Pons (tissue), 1 donor: ENCODE measurements around the gene LOXL4.

Experiments
- DNase-seq: peaks from one replicate; pipeline ENCODE4 v3.0.0-alpha.2; 2016; ENCODE audit warnings: low spot score

LOXL4 gene

DNA sequence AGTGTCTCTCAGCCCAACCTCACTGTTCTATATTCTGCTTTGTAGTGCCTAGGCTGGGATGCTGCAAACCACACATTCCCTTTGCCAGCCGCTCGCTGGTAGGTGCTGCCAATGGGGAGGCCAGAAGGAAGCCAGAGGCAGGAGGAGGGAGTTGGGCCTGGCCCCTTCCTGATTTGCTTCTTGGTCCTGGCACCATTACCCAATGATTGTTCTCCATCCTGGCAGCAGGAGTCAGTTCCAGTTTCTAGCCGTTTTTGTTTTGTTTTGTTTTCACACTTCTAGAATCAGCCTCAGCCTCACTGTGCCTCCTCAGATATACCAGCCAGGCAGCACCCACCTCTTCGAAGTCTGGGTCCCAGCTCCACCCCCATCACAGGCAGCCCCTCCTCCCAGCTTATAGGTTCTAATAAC is 27.4 kb upstream of the LOXL4 start:
- peak; percentile 25 for DNase-seq

DNA sequence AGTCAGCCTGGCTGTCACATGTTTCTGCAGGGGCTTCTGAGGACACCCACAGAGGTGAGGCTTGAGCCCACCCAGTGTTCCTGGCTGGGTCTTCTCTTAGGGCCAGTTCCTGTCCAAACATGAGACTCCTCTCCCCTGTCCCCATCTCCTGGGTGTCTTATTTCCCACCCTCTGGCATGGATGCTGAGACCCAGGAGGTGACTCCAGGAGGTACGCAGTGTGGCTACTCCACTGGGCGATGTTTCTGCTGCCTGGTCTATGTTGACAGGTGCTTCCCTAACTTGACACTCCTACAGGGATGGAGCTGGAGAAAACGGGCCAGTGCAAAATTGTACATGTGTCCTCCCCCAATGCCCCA is 26.3 kb upstream of the LOXL4 start:
- no peak for DNase-seq

DNA sequence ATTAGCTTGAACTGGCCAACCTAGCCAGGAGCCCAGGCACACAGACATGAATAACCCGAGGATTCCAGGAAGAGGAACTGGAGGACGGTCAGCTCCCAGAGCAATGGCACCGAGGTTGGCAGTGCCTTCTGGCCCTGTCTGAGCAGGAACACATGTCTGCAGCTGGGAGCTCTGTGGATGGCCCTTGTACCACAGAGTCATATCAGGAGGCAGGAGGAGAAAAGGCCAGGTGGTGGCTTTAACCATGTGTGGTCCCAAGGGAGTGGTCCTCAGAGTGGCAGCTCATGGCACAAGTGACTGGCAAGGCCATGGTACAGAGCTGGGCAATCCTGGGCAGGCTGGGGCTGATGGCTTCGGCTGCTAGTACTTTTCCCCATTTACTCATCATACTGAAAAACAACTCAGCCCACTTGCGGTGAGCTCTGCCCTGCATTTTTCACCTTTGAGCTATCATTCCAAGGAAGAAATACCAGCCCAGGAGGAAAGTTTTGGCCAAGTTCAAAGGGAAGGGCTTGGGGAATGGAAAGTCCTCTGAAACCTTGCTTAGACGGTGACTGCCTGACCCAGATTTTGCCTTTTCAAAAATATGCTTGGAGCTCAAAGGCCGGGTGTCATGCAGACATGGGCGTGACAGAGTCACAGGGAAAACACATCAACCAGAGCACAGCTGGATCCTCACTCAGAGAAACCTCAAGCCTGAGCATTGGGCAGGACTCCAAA is 25.7 kb upstream of the LOXL4 start:
- DNase-seq, result no peak

DNA sequence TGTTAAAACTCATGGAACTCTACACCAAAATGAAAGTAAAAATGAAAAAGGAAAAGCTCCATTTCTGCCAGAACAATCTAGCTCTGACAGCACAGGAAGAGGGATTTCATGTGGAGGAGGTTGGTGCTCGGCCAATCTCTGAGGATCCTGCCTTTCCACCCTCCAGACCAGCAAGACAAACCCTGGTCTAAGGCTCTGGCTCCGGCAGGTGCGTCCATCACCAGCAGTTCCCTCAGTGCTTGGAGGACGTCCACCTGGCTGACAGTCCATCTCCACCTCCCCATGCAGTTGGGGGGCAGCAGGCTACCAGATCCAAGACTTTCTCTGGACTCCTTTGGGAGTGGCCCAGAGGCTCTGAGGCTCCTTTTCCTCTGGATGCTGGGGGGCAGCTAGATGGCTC is 25.0 kb upstream of the LOXL4 start:
- DNase-seq, result no peak

DNA sequence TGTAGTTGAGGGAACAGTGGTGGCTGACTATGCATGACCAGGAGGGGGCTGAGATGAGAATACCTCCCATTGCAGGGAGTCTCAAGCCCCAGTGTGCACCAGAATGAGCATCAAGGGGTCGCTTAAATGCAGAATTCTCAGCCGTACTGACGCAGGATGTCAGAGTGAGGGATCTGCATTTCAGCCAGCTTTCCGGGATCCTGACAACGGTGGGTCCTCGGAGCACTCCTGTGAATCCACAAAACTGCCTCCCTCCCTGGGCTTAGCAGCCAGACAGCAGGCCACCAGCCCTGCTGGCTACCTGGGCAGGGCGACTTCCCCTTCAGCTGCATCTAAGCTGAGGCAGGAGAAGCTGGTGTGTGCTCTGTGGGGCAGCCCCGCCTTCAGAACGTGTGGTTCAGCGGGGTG is 21.8 kb upstream of the LOXL4 start:
- DNase-seq, result no peak

DNA sequence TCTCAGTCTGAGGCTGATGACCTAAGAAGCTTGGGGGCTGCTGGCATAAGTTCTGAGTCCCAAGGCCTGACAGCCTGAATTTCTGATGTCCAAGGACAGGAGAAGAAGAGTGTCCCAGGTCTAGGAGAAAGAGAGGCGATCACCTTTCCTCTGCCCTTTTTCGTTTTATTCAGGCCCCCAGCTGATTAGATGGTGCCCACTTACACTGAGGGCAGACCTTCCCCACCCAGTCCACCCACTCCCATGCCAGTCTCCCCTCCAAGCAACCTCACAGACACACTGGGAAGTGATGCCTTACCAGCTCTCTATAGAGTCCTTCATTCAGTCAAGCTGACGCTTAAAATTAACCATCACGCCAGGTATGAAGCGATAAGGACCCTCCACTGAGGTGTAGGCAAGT is 19.3 kb upstream of the LOXL4 start:
- DNase-seq, result no peak

DNA sequence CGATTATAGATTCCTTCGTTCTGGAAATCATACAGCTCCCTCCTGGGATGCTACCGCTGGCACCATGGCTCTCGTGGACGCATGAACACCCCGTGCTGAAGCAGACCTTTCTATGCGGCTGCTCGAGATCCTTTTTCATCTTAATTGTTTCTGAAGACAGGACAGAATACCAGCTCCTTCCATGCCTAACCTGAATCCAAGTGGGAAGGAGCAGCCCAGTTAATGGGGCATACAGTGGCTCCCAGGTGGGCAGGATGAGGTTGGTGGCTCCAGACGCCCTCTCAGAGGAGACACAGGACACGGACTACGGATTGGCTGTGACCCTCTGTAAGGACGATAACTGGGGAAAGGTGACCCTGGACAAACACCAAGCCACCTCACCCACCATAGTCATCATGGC is 18.4 kb upstream of the LOXL4 start:
- DNase-seq, result no peak

DNA sequence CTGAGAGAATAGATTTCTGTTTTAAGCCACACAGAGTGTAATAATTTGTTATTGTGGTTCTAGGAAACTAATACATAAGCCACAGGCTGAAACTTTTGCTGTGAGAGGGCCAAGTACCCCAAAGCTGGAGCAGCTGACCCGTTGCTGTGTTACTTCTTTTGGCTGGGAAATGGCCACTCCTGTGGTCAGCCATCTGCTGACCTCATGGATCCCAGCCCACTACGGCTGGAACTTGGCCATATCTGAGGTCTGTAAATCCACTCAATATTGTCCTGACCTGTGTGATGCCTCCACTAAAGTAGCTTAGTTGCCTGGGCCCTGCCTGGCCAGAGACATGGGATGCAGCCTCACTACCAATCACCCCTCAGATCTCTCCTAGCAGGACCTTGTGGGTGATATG is 17.4 kb upstream of the LOXL4 start:
- DNase-seq, result no peak

DNA sequence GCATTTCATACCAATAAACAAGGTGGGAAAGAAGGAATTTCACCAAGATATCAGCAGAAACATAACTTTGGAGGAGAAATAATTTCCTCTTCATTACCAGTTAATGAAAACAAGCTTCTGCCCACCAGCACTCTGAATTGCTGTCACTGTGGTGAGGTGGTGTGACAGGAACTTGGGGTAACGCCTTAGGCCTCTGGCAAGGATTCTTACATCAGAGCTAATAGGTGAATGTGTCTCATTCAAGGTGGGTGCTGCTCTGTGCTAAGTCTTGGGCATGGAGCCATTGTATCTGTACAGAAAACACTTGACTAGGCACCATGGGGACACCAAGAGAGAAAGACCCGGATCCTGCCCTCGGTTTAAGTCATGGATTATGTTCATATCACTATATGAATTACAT is 8.3 kb upstream of the LOXL4 start:
- no peak for DNase-seq

DNA sequence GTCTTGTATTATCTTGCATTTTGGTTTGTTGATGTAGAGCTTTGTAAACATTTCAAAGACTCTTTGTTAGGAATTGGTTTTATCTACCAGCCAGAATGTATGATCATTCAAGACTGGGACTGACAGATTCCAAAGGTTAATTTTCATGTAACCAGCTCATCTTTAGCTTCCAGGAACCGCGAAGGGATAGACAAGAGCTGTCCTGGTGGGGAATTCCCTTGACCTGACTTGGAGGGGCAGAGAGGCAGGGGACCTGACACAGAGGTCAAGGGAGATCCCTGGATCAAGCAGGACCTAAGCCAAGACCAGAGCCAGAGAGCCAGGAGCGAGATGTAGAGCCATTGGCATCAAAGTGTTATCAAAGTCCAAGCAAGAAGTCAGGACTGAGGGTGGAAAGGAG is 6.6 kb upstream of the LOXL4 start:
- no peak for DNase-seq

DNA sequence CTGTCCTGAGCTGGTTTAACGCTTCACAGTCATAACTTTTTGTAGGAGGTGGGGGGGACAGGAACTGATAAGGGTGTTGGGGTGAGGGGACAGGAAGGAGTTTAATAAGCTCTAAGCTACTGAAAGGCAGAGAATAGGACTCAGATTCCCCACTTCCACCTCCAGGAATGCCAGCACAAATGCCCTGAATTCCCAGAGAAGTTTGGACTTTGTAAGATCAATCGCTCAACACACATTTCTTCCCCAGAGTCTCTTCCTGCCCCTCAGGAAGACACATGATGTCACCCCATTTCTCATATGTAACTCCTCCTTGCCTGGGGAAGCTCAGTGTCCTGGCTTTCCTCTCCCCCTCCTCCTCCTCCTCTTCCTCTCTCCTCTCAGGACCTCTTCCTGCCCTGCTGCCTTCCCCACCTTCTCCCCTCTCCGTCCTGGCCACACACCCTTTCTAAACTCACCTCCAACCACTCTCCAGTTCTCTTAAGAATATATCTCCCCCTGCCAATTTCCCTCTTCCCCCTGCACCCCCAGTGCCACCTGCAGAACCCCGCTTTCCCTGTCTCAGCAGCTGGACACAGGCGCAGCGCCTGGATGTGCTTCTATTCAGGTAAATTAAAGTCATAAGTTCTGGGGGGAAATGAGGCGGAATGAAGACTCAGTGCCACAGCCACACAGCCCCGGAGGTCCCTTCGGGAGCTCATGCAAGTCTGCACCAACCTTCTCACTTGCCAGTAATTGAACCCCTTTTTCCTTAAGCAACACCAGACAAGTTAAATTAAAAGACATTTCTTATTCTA is 5.3 kb upstream of the LOXL4 start:
- DNase-seq, result no peak

DNA sequence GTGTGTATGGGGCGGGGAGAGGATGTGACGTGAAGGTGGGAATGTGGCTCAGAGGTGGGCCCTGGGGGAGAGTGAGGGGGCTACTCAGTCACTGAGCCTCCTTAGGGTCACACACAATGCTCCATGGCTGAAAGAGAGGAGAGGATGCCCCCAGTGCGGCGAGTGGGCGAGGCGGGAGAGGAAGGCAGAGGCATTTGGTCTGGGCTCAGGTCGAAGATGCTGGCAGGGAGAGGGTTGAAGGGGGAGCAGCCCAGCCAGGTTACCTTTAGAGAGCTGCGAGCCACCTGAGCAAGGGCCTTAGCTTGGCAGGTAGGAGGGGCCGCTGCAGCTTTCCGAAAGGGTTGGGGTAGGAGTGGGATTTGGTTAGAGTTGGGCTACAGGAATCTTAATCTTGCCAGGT is 4.7 kb upstream of the LOXL4 start:
- DNase-seq, result no peak

DNA sequence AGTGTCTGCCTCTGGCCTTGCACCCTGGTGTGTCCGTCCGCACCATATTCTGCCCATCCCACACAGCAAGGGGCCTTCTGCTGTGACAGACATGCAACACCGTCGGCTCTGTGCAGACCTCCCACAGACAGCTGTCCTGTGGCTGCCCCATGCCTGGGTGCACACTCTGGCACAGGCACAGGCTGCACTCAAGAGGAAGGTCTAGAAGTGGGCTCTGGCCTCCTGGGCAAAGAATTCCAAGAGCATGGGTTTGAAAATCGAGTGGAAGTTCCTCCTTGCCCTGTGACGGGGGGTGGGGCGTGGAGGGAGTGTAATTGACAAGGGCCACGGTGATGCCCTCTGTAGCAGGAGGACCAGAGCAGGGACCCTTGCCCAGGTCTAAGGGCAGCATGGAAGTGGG is 4.3 kb upstream of the LOXL4 start:
- no peak for DNase-seq

DNA sequence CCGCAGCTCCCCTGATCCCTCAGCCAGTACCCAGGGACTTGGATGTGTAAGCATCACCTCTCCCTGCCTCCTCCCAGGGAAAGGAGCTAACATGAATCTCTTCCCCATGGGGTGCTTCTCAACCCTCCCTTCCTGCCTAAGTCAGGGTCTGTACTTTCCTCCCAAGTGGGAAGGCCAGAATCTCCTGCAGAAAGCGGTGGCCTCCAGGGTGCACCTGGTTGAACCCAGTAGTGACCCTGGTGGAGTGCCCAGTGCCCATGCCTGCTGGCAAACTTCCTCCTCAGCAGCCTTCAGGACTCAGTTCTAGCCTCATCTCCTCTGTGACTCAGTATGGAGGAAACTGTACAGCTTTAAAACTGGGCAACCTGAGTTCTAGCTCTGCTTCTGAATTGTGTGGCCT is 2.8 kb upstream of the LOXL4 start:
- no peak for DNase-seq

DNA sequence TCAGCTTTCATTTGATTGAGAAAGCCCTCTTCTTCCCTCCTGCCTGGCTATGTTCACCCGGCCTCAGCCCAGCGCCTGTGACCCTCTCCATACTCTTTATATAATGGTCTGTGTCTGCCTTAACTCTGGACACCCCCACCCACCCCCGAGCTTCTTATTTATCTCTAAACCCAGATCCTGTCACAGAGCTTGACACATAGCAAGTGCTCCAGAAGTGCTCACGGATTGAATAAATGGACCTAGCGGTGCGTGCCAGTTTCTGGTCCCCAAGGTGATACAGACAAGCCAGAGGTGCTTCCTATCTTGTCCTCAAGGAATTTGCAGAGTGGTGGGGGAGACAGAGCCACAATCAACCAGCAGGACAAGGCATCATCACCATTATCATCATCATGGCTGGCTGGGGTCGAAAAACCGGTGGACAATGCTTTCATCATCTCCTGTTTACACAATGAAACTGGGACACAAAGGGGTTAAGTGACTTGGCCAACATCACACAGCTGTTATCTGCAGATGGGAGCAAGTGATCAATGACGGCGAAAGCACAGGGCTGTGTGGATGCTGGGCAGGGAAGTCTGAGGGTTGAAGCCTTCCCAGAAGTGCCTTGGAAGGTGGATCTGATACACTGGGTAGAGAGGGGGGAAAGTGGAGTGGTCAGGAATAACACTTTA is 2.2 kb upstream of the LOXL4 start:
- no peak for DNase-seq

DNA sequence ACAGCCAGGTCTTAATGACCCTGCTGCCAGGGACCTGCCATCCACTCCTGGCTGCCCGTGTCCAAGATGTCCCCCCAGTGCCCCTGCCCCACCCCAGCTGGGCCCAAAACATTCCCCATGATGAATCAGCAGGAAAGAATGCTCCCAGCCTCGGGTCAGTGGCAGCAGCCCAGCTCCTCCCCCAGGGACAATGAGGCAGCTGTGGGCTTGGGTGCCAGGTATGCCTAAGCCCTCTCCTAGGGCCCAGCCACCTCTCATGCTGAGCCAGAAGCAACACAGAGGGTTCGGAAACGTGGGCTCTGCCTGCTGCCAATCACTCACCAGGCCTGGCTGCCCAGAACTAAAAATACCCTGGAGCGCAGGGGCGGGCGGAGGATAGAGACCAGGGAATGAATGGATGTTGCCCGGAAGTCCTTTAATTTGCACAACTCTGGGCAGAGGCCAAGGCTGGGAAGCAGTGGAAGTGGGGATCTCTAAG is 1.5 kb upstream of the LOXL4 start:
- DNase-seq, result no peak

DNA sequence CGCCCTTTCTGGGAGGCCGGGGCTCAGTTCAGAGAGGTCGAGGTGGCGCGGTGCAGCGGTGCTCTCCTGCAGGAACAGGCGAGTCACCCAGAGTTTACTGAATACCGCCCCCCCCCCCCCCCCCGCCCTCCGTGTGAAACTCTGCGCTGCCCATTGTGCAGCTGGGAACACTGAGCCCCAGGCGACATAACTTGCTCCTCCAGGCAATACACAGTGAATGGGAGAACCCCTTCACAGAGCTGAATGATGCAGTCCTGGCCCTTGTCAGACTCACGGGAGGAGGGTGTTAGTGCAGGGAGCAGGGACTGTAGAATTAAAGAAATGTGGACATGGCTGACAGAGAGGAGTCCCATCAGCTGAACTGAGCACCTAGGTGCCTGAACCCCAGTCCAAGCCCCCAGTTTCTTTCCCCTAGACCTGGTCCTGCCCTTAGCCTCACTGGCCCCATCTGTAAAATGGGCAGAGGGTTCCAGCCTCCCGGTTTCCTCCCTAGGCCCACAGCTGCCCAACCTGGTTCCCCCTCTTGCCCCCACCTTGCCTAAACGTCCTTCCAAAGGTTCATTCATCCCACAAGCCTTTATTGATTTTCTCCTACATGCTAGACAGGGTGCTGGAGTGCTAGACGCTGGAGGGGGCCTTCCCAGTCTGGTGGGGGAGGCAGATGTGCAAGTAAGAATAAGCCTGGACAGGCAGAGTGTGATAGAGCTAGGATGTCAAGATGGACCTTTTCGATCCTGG is 869 bp upstream of the LOXL4 start:
- DNase-seq, result no peak

DNA sequence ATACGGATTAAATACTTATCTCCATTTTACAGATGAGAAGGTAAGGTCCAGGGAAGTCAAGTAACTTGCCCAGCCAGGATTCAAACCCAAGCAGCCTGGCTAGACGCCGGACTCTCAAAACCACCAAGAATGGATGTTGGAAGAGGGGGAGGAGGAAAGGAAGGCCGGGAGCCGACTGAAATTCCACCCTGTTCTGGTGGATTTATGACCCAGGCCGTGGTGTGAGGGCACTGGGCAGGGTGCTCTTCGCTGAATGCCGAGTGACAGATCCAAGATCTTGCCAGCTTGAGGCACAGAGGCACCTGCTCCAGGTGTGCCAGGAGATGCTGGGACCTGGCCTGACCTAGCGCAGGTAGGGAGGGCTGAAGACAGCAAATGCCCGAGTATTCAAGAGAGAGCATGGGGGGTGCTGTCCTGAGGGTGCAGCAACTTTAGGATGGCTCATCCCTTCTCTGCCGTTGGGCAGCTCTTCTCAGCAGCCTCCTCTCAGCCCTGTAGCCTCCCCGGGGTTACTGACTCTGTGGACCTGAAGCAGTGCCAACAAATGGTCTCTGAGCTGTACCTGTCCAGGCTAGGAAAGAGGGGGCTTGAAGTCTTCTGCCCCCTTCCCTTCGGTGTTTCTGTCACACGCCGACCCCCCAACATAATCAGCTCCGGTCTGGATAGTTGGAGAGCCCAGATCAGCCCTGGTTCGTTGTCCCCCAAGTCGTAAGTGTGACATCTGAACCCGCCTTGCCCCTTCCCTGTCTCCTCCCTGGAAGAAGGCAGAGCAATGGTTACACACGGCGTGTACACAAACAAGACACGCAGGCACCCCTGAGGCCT is 713 bp downstream of the LOXL4 start:
- DNase-seq, result no peak

DNA sequence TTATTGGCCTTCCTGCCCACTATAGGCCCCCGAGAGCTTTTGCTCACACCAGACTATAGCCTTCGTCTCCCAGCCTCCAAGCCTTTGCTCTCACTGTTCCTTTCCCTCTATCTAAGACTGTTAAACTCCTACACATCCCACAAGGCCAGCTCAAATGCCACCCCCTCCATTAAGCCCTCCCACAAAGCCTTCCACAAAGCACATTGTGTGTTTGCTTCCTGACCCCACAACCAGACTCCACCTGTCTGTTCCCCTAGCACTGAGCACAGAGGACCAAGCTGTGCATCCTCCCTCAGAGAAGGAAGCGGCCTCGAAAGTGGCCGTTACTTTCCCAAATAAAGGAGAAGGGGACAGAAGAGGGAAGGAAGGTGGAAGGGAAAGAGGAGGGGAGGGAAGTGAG is 1.3 kb downstream of the LOXL4 start:
- DNase-seq, result no peak

DNA sequence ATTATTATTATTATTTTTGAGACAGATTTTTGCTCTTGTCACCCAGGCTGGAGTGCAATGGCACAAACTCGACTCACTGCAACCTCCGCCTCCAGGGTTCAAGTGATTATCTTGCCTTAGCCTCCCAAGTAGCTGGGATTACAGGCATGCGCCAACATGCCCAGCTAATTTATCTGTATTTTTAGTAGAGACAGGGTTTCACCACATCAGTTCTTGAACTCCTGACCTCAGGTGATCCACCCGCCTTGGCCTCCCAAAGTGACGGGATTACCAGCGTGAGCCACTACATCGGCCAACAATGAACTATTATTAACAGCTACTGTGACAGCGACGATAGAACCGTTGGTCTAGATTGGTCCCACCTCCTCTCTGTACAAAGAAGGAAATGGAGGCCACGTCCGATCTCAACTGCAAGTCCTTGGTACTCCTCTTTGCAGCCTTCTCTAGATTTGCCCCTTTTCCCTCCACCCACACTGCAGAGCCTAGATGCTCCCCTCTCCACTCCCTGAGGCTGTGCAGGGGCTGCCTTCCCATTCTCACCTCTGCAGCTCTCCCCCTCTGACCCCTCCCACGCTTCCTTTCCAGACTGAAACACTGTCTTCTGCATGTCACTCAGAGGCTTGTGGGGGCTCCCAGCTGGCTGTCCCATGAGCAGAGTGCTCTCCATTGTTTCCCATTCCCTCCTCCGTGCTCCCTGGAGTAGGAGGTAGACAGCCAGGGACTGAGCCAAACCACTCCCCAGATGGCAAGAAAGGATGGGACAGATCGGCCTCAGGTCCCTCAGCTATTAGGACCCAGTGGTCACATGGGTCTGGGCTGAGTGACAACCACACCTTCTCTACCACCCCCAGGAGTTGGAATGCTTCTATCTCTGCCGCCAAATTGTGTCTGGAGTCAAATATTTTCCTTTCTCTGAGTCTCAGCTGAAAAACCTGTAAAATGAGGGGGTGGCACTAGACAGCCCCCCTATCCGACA is 2.3 kb downstream of the LOXL4 start:
- DNase-seq, result no peak
